HG03520 (cell line): ENCODE measurements around the gene APPL2.
"Not testable (repeated sequence)": the region's sequence is repeated elsewhere in the genome, so short reads cannot be mapped to it uniquely, and the experiment has no call there.

ENCODE experiments used
- ATAC-seq: cut with Tn5 transposase; IDR thresholded peaks from one replicate; pipeline ENCODE4 v1.9.1; 2021; ENCODE audit warnings: mild to moderate bottlenecking, moderate library complexity; ENCODE audit not compliant: unreplicated experiment

The APPL2 gene

GRCh38 chr12:105256921-105257320, 20.9 kb upstream of the APPL2 start:
- no peak for ATAC-seq

GRCh38 chr12:105256431-105256830, 20.5 kb upstream of the APPL2 start:
- not testable (repeated sequence) for ATAC-seq

- no peak for ATAC-seq
Measured at GRCh38 chr12:105256011-105256410, 20.0 kb upstream of the APPL2 start.

- no peak for ATAC-seq
Measured at GRCh38 chr12:105253866-105254513, 18.0 kb upstream of the APPL2 start.

- ATAC-seq = no peak
Measured at GRCh38 chr12:105252901-105253300, 16.9 kb upstream of the APPL2 start.

- not testable (repeated sequence) for ATAC-seq
Measured at GRCh38 chr12:105245776-105246427, 9.9 kb upstream of the APPL2 start.

GRCh38 chr12:105245291-105245690, 9.3 kb upstream of the APPL2 start:
- no peak for ATAC-seq

GRCh38 chr12:105240228-105240627, 4.3 kb upstream of the APPL2 start:
- ATAC-seq = no peak

- no peak for ATAC-seq
Measured at GRCh38 chr12:105239304-105239703, 3.3 kb upstream of the APPL2 start.

- ATAC-seq = no peak
Measured at GRCh38 chr12:105237666-105238065, 1.7 kb upstream of the APPL2 start.

- peak; percentile 6 for ATAC-seq
Measured at GRCh38 chr12:105235281-105235731, 668 bp downstream of the APPL2 start.

- ATAC-seq = no peak
Measured at GRCh38 chr12:105234197-105234596, 1.8 kb downstream of the APPL2 start.

- ATAC-seq = no peak
Measured at GRCh38 chr12:105233041-105233905, 2.7 kb downstream of the APPL2 start.

GRCh38 chr12:105231396-105231795, 4.6 kb downstream of the APPL2 start:
- ATAC-seq = no peak

- no peak for ATAC-seq
Measured at GRCh38 chr12:105229371-105229770, 6.6 kb downstream of the APPL2 start.

GRCh38 chr12:105228966-105229365, 7.0 kb downstream of the APPL2 start:
- no peak for ATAC-seq

GRCh38 chr12:105228494-105228893, 7.5 kb downstream of the APPL2 start:
- ATAC-seq = no peak

- ATAC-seq = no peak
Measured at GRCh38 chr12:105227879-105228278, 8.1 kb downstream of the APPL2 start.

GRCh38 chr12:105226219-105226618, 9.8 kb downstream of the APPL2 start:
- no peak for ATAC-seq

GRCh38 chr12:105225505-105226015, 10.4 kb downstream of the APPL2 start:
- ATAC-seq = no peak

- no peak for ATAC-seq
Measured at GRCh38 chr12:105224399-105224798, 11.6 kb downstream of the APPL2 start.
